Naive thymus-derived CD4-positive, alpha-beta T cell (primary cell): ENCODE data around the gene LYRM1. TPM values are rescaled to one million over a fixed set of nuclear protein-coding genes. Genes with fewer than 3 reads are reported as not detected.

Experiments used
- ATAC-seq: fragments of 150-1000 bp; cut with Tn5 transposase; 2 replicates; pipeline ENCODE4 v1.10.0; 2021; ENCODE audit warnings: mild to moderate bottlenecking, moderate library complexity
- CTCF ChIA-PET: fragments of 350-600 bp; sonication (Branson Sonifier 250); formaldehyde crosslinking; loops from one replicate; lab custom pipeline; 2021; ENCODE audit warnings: antibody characterized with exemption; lab: Charles Lee
- POLR2A ChIA-PET: fragments of 350-600 bp; sonication (Branson Sonifier 250); formaldehyde crosslinking; loops from one replicate; lab custom pipeline; 2021; ENCODE audit warnings: antibody characterized with exemption, inconsistent platforms; lab: Charles Lee
- DNase-seq, 9 donors: peaks; one replicate each; pipeline versions ENCODE4 v3.0.0 to v3.0.0-alpha.2; 2020 to 2022; ENCODE audit warnings: mixed read lengths in 1 of 9
- H3K27ac ChIP-seq: one replicate; pipeline ENCODE4 v1.7.0; 2013; ENCODE audit warnings: mild to moderate bottlenecking, low read depth, low read length, moderate library complexity
- H3K27me3 ChIP-seq, 2 donors: one replicate each; pipeline ENCODE4 v1.7.0; 2013; ENCODE audit warnings: low read length in 2 of 2, mild to moderate bottlenecking in 2 of 2, moderate library complexity in 2 of 2; ENCODE audit not compliant: control insufficient read depth in 2 of 2, insufficient read depth in 2 of 2
- H3K36me3 ChIP-seq, 3 experiments: 1 replicate in 2 of 3; 2 replicates in 1 of 3; pipeline ENCODE4 v1.7.0; 2013; ENCODE audit warnings: low read length in 3 of 3, mild to moderate bottlenecking in 3 of 3, moderate library complexity in 1 of 3; ENCODE audit not compliant: insufficient read depth in 3 of 3, control insufficient read depth in 2 of 3
- H3K4me1 ChIP-seq, 2 donors: one replicate each; pipeline ENCODE4 v1.7.0; 2013; ENCODE audit warnings: low read length in 2 of 2, mild to moderate bottlenecking in 2 of 2, moderate library complexity in 1 of 2; ENCODE audit not compliant: control insufficient read depth in 2 of 2, insufficient read depth in 2 of 2
- H3K4me3 ChIP-seq: 2 replicates; pipeline ENCODE4 v1.7.0; 2013; ENCODE audit warnings: mild to moderate bottlenecking, low read length
- H3K9me3 ChIP-seq, 3 experiments: 1 replicate in 2 of 3; 2 replicates in 1 of 3; pipeline ENCODE4 v1.7.0; 2013; ENCODE audit warnings: low read length in 3 of 3; ENCODE audit not compliant: control insufficient read depth in 2 of 3
- H3K27ac Mint-ChIP-seq, 9 donors: one replicate each; pipeline ENCODE4 v1.8.0; 2020 to 2022; ENCODE audit warnings: mixed read lengths in 9 of 9, mild to moderate bottlenecking in 8 of 9, moderate library complexity in 5 of 9, inconsistent platforms in 2 of 9
- H3K27me3 Mint-ChIP-seq, 5 donors: one replicate each; pipeline ENCODE4 v1.8.0; 2021 to 2022; ENCODE audit warnings: mixed read lengths in 5 of 5, mild to moderate bottlenecking in 1 of 5
- H3K36me3 Mint-ChIP-seq, 5 donors: one replicate each; pipeline ENCODE4 v1.8.0; 2020 to 2022; ENCODE audit warnings: mixed read lengths in 5 of 5, mild to moderate bottlenecking in 3 of 5, inconsistent platforms in 1 of 5
- H3K4me1 Mint-ChIP-seq, 7 donors: one replicate each; pipeline ENCODE4 v1.8.0; 2020 to 2022; ENCODE audit warnings: mixed read lengths in 7 of 7, mild to moderate bottlenecking in 3 of 7, inconsistent platforms in 1 of 7
- H3K4me3 Mint-ChIP-seq, 10 donors: one replicate each; pipeline ENCODE4 v1.8.0; 2020 to 2022; ENCODE audit warnings: mild to moderate bottlenecking in 10 of 10, mixed read lengths in 10 of 10, moderate library complexity in 6 of 10, inconsistent platforms in 2 of 10
- H3K9me3 Mint-ChIP-seq, 11 donors: one replicate each; pipeline ENCODE4 v1.8.0; 2020 to 2022; ENCODE audit warnings: mixed read lengths in 11 of 11, mild to moderate bottlenecking in 4 of 11, inconsistent platforms in 1 of 11, moderate library complexity in 1 of 11
- intact Hi-C, 2 donors: fragments of 100-400 bp; cut with micrococcal nuclease; formaldehyde crosslinking; loops; one replicate each; pipeline ENCODE4 v1.15.1; 2023
- polyA plus RNA-seq, 2 donors: library from polyadenylated mRNA; unstranded; fragments of 300-500 nt; fragmentation: Illumina TruSeq; gene quantifications; one replicate each; pipeline ENCODE4 v1.2.3, GENCODE V29; 2021
- total RNA-seq, 6 experiments: library from RNA in 5 of 6; stranded (reverse) in 5 of 6; gene quantifications; 1 replicate in 5 of 6; 2 replicates in 1 of 6; pipeline ENCODE4 v1.2.3 and lab custom pipeline; 2021 to 2026

Gene LYRM1
- total and polyA plus RNA-seq, 7 experiments from 2014 or later = 13.4 to 43.8 (median 23.9) TPM

DNA sequence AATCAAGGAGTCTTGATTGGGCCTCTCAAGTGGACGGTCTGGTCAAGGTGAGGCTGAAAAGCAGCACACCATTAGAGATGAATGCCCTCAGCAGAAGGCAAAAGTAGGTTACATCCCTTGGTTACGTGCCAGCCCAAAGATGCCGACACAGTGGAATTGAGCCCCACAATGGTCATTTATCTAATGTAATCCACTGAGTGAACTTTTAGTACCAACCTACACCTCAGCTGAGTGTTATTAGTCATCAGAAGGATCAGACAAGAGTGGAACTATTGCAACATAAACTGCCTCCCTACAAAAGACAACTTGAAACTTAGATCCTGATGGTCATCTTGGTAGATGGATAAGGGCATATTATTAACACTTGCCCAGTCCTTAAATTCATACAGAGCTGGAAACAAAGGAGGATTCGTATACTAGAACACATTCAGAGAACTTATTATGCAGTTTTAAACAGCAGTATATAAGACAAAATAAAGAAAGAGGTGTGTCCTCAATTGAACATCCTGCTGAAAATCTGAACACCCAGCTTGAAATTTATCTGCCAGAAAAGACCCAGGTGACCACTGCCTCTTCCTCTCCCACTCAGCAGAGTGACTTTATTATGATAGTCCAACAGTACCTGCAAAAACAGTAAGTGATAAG is 3.2 kb upstream of the LYRM1 start:
- Mint-ChIP-seq H3K9me3 (peaks cover 0 to 3% (median 0%) of the 10 kb centered on the region in 11 donors), H3K4me1 (peaks cover 31 to 61% (median 45%) of the 10 kb centered on the region in 7 donors), H3K27ac (peak overlapping the region in 5 of 9 donors; percentile 20 to 57 (median 35)), H3K36me3 (peaks cover 4 to 26% (median 10%) of the 10 kb centered on the region in 5 donors), H3K4me3 (peak overlapping the region in 5 of 10 donors; percentile 2 to 87 (median 27)), H3K27me3 (no peaks in the 10 kb centered on the region)
- ChIA-PET CTCF (interaction anchor here (0.7 kb wide), 1 partner anchor 260 kb away, joined by 3 read pairs; no protein-coding TSS in a partner anchor), POLR2A (no interaction called here)
- Histone ChIP-seq H3K36me3 (peaks cover 0 to 15% (median 0%) of the 10 kb centered on the region in 3 experiments), H3K4me1 (peaks cover 7% of the 10 kb centered on the region in 2 donors), H3K9me3 (no peaks in the 10 kb centered on the region), H3K27ac (no peak overlapping the region), H3K27me3 (no peaks in the 10 kb centered on the region), H3K4me3 (no peak overlapping the region)
- ATAC-seq (no peak), DNase-seq (no peak)
- intact Hi-C loops = no loop called here

DNA sequence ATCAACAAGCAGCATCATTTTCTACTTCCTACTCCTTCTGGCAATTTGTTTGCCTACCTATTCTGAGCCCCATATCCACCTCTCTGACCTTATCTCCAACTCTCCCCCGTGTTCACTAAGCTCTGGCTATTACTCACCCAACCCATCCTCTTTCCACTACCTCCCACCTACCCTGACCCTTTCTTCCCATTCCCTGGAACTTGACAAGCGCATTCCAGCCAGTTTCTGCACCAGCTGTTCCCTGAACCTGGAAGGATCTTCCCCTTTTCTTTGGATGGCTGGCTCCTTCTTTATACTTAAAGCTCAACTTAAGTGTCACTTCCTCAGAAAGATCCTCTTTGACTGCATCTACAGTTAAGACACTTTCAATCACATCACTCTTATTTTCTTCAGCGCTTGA is 2.6 kb upstream of the LYRM1 start:
- Histone ChIP-seq H3K36me3 (peaks cover 0 to 13% (median 0%) of the 10 kb centered on the region in 3 experiments), H3K4me1 (peaks cover 7% of the 10 kb centered on the region in 2 donors), H3K27me3 (no peaks in the 10 kb centered on the region), H3K9me3 (no peaks in the 10 kb centered on the region), H3K27ac (no peak overlapping the region), H3K4me3 (no peak overlapping the region)
- Mint-ChIP-seq H3K27me3 (no peaks in the 10 kb centered on the region), H3K4me3 (peak overlapping the region in 5 of 10 donors; percentile 2 to 87 (median 22)), H3K4me1 (peaks cover 33 to 65% (median 50%) of the 10 kb centered on the region in 7 donors), H3K36me3 (peaks cover 4 to 29% (median 5%) of the 10 kb centered on the region in 5 donors), H3K9me3 (peaks cover 0 to 3% (median 0%) of the 10 kb centered on the region in 11 donors), H3K27ac (peak overlapping the region in 6 of 9 donors; percentile 28 to 57 (median 44))
- CTCF ChIA-PET = no interaction called here
- DNase-seq (no peak), ATAC-seq (no peak)
- intact Hi-C loops = no loop called here
- POLR2A ChIA-PET = no interaction called here

DNA sequence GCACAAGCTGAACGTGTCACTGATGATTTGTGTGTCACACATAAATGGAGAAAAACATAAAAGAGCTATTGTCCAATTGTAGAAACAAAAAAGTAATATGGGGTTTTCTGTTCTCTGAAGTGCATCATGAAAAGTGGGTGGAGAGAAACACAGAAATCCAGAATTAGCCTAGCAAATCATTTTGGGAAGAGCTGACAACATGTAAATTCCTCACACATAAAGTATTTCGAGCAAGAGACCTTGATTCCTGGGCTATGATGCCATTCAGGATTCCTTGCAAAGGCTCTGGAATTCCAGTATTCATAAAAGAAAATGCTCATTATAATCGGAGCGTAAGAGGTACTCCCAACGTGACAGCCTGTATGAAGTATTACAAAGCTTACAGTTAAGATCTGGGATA is 1.5 kb upstream of the LYRM1 start:
- peaks cover 0 to 6% (median 0%) of the 10 kb centered on the region in 3 experiments for H3K36me3 ChIP-seq
- no peak overlapping the region for H3K4me3 ChIP-seq
- H3K9me3 Mint-ChIP-seq = peaks cover 0 to 3% (median 0%) of the 10 kb centered on the region in 11 donors
- H3K4me1 Mint-ChIP-seq = peaks cover 40 to 68% (median 61%) of the 10 kb centered on the region in 7 donors
- DNase-seq (no peak), ATAC-seq (no peak)
- CTCF ChIA-PET = no interaction called here
- POLR2A ChIA-PET = interaction anchor here (0.6 to 2.5 kb wide), 3 partner anchors 21 to 95 kb away, joined by 3 to 12 read pairs (median 6); no protein-coding TSS in a partner anchor
- no peaks in the 10 kb centered on the region for H3K27me3 ChIP-seq
- no peaks in the 10 kb centered on the region for H3K27me3 Mint-ChIP-seq
- H3K36me3 Mint-ChIP-seq = peaks cover 4 to 32% (median 5%) of the 10 kb centered on the region in 5 donors
- peak overlapping the region; percentile 87 to 99 (median 96) for H3K4me3 Mint-ChIP-seq
- H3K4me1 ChIP-seq = peaks cover 14 to 17% of the 10 kb centered on the region in 2 donors
- peak overlapping the region; percentile 97 for H3K27ac ChIP-seq
- no peaks in the 10 kb centered on the region for H3K9me3 ChIP-seq
- intact Hi-C loops = no loop called here
- H3K27ac Mint-ChIP-seq = peak overlapping the region; percentile 94 to 99 (median 97)

- Histone ChIP-seq H3K27ac (peak overlapping the region; percentile 97), H3K36me3 (peaks cover 0 to 6% (median 0%) of the 10 kb centered on the region in 3 experiments), H3K9me3 (no peaks in the 10 kb centered on the region), H3K27me3 (no peaks in the 10 kb centered on the region), H3K4me1 (peaks cover 20 to 23% of the 10 kb centered on the region in 2 donors), H3K4me3 (peak overlapping the region; percentile 88)
- Mint-ChIP-seq H3K27ac (peak overlapping the region; percentile 94 to 99 (median 97)), H3K4me3 (peak overlapping the region; percentile 87 to 99 (median 96)), H3K36me3 (peaks cover 4 to 36% (median 5%) of the 10 kb centered on the region in 5 donors), H3K27me3 (no peaks in the 10 kb centered on the region), H3K9me3 (peaks cover 0 to 5% (median 0%) of the 10 kb centered on the region in 11 donors), H3K4me1 (peaks cover 47 to 72% (median 67%) of the 10 kb centered on the region in 7 donors)
- intact Hi-C loops = loop anchor here (1.0 to 10.0 kb wide), 18 partner anchors 15 to 1832 kb away; partner anchors contain the start of genes ERI2 (in 2 of the 2), LDAF1 (in 2 of the 2), REXO5 (in 2 of the 2) and THUMPD1 (in 2 of the 2)
- ChIA-PET POLR2A (interaction anchor here (0.6 to 2.5 kb wide), 7 partner anchors 21 to 1438 kb away, joined by 3 to 12 read pairs (median 3); no protein-coding TSS in a partner anchor), CTCF (no interaction called here)
- ATAC-seq = peak; percentile 2
- peak in 4 of 9 donors; percentile 11 to 77 (median 34) for DNase-seq
These were observed 883 bp upstream of the LYRM1 start for GRCh38 chr16:20899477-20900298.

GRCh38 chr16:20901068-20901435 is 481 bp downstream of the LYRM1 start:
- peaks cover 0 to 6% (median 0%) of the 10 kb centered on the region in 3 experiments for H3K36me3 ChIP-seq
- H3K9me3 Mint-ChIP-seq = peaks cover 0 to 5% (median 0%) of the 10 kb centered on the region in 11 donors
- peak overlapping the region; percentile 94 to 99 (median 97) for H3K27ac Mint-ChIP-seq
- H3K27me3 Mint-ChIP-seq = no peaks in the 10 kb centered on the region
- peaks cover 23 to 29% of the 10 kb centered on the region in 2 donors for H3K4me1 ChIP-seq
- H3K27me3 ChIP-seq = no peaks in the 10 kb centered on the region
- ATAC-seq = no peak
- CTCF ChIA-PET = no interaction called here
- peak overlapping the region; percentile 97 for H3K27ac ChIP-seq
- H3K4me3 Mint-ChIP-seq = peak overlapping the region; percentile 87 to 99 (median 96)
- H3K9me3 ChIP-seq = no peaks in the 10 kb centered on the region
- H3K36me3 Mint-ChIP-seq = peaks cover 4 to 34% (median 5%) of the 10 kb centered on the region in 5 donors
- H3K4me1 Mint-ChIP-seq = peaks cover 52 to 76% (median 74%) of the 10 kb centered on the region in 7 donors
- DNase-seq = peak in 3 of 9 donors; percentile 12 to 35 (median 25)
- H3K4me3 ChIP-seq = peak overlapping the region; percentile 88
- POLR2A ChIA-PET = interaction anchor here (1.0 to 2.2 kb wide), 4 partner anchors 23 to 1290 kb away, joined by 3 to 6 read pairs (median 3); no protein-coding TSS in a partner anchor
- intact Hi-C loops = loop anchor here (2.0 to 10.0 kb wide), 12 partner anchors 16 to 1834 kb away; partner anchors contain the start of genes LDAF1 (in 2 of the 2), COQ7 (in 1 of the 2), ERI2 (in 1 of the 2) and POLR3E (in 1 of the 2)
